ENCODE results near the gene LHX5.

- TF ChIP-seq CTCF (conservative IDR thresholded peaks at IDR 0.05 in 1 of 2, IDR thresholded peaks at IDR 0.05 in 1 of 2; ENCODE audit: extremely low read depth in 1 of 2, insufficient read depth in 1 of 2, low read depth in 1 of 2, low read length in 2 of 2) (no peak), EZH2 (IDR thresholded peaks at IDR 0.05; ENCODE audit: borderline replicate concordance, low read length) (no peak)
Observed at GRCh38 chr12:113448873-113449272, 22.8 kb downstream of the LHX5 start.
